CD4-positive, CD25-positive, alpha-beta regulatory T cell (primary cell): ENCODE results near the gene CACNA1H. TPM values are rescaled to one million over a fixed set of nuclear protein-coding genes. Genes with fewer than 3 reads are reported as not detected.
"Not testable (repeated sequence)": the region's sequence is repeated elsewhere in the genome, so short reads cannot be mapped to it uniquely, and the experiment has no call there.

ENCODE experiments used
- ATAC-seq, 2 donors: fragments of 150-1000 bp; cut with Tn5 transposase; one replicate each; pipeline ENCODE4 v1.10.0; 2021; ENCODE audit warnings: low read depth in 2 of 2, moderate number of reproducible peaks in 2 of 2, moderate library complexity in 1 of 2
- DNase-seq, 3 donors: peaks; one replicate each; pipeline versions ENCODE4 v3.0.0 to v3.0.0-alpha.2; 2012 to 2022; ENCODE audit warnings: mixed read lengths in 1 of 3
- H3K27ac ChIP-seq: one replicate; pipeline ENCODE4 v1.7.0; 2013; ENCODE audit warnings: mild to moderate bottlenecking, low read length; ENCODE audit not compliant: insufficient read depth, poor library complexity, severe bottlenecking
- H3K27me3 ChIP-seq: one replicate; pipeline ENCODE4 v1.7.0; 2013; ENCODE audit warnings: low read length; ENCODE audit not compliant: control insufficient read depth, insufficient read depth
- H3K36me3 ChIP-seq: one replicate; pipeline ENCODE4 v1.7.0; 2013; ENCODE audit warnings: mild to moderate bottlenecking, low read length, moderate library complexity; ENCODE audit not compliant: control insufficient read depth, insufficient read depth
- H3K4me1 ChIP-seq: 2 replicates; pipeline ENCODE4 v1.7.0; 2013; ENCODE audit warnings: mild to moderate bottlenecking, low read length; ENCODE audit not compliant: insufficient read depth, control insufficient read depth, poor library complexity, severe bottlenecking
- H3K4me3 ChIP-seq: one replicate; pipeline ENCODE4 v1.7.0; 2013; ENCODE audit warnings: low read depth, mild to moderate bottlenecking, low read length, moderate library complexity
- H3K9me3 ChIP-seq, 2 experiments: 1 replicate in 1 of 2; 2 replicates in 1 of 2; pipeline ENCODE4 v1.7.0; 2013; ENCODE audit warnings: low read length in 2 of 2, mild to moderate bottlenecking in 1 of 2, moderate library complexity in 1 of 2; ENCODE audit not compliant: control insufficient read depth in 2 of 2
- H3K27ac Mint-ChIP-seq, 3 donors: one replicate each; pipeline ENCODE4 v1.8.0; 2020 to 2022; ENCODE audit warnings: mild to moderate bottlenecking in 3 of 3, mixed read lengths in 3 of 3, moderate library complexity in 2 of 3
- H3K27me3 Mint-ChIP-seq: one replicate; pipeline ENCODE4 v1.8.0; 2022; ENCODE audit warnings: mild to moderate bottlenecking, mixed read lengths
- H3K36me3 Mint-ChIP-seq: one replicate; pipeline ENCODE4 v1.8.0; 2020; ENCODE audit warnings: mixed read lengths
- H3K4me1 Mint-ChIP-seq, 4 donors: one replicate each; pipeline ENCODE4 v1.8.0; 2020 to 2022; ENCODE audit warnings: mixed read lengths in 4 of 4, mild to moderate bottlenecking in 1 of 4
- H3K4me3 Mint-ChIP-seq, 4 donors: one replicate each; pipeline ENCODE4 v1.8.0; 2020 to 2022; ENCODE audit warnings: mild to moderate bottlenecking in 4 of 4, mixed read lengths in 4 of 4, moderate library complexity in 3 of 4
- H3K9me3 Mint-ChIP-seq, 7 donors: one replicate each; pipeline ENCODE4 v1.8.0; 2020 to 2022; ENCODE audit warnings: mixed read lengths in 7 of 7, mild to moderate bottlenecking in 3 of 7, moderate library complexity in 2 of 7
- polyA plus RNA-seq, 4 donors: library from polyadenylated mRNA; unstranded; fragments of 300-500 nt; fragmentation: Illumina TruSeq; gene quantifications; one replicate each; pipeline ENCODE4 v1.2.3, GENCODE V29; 2021
- total RNA-seq: library from RNA; stranded (reverse); gene quantifications from one replicate; pipeline ENCODE4 v1.2.3, GENCODE V29; 2022

Gene CACNA1H
- total and polyA plus RNA-seq, 5 donors from 2014 or later, result 0.37 to 4.2 (median 0.50) TPM; not detected in 1

DNA sequence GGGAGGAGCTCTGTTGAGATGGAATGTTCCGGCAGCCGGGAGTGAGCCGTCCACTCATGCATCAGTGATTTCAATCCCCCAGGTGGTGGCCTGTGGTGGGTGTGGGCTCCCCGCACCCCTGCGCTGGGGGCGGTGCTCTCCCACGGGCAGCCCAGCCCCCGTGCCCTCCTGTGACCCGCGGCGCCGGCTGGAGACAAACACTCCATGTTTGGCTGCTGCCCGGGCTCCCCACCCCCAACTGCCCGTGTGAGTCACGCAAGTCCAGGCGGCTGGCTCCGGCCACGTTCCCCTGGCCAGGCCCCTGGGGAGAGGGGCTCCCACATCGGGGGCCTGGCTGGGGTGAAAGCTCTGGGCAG is 29.4 kb downstream of the CACNA1H start:
- Mint-ChIP-seq H3K9me3 (peaks cover 0 to 1% (median 0%) of the 10 kb centered on the region in 7 donors), H3K4me1 (no peaks in the 10 kb centered on the region), H3K4me3 (no peak overlapping the region), H3K36me3 (no peaks in the 10 kb centered on the region), H3K27me3 (no peaks in the 10 kb centered on the region), H3K27ac (no peak overlapping the region)
- ATAC-seq, result no peak
- no peaks in the 10 kb centered on the region for H3K4me1 ChIP-seq
- DNase-seq, result no peak
- no peaks in the 10 kb centered on the region for H3K27me3 ChIP-seq
- H3K4me3 ChIP-seq, result no peak overlapping the region
- no peaks in the 10 kb centered on the region for H3K9me3 ChIP-seq
- no peak overlapping the region for H3K27ac ChIP-seq
- H3K36me3 ChIP-seq, result no peaks in the 10 kb centered on the region

DNA sequence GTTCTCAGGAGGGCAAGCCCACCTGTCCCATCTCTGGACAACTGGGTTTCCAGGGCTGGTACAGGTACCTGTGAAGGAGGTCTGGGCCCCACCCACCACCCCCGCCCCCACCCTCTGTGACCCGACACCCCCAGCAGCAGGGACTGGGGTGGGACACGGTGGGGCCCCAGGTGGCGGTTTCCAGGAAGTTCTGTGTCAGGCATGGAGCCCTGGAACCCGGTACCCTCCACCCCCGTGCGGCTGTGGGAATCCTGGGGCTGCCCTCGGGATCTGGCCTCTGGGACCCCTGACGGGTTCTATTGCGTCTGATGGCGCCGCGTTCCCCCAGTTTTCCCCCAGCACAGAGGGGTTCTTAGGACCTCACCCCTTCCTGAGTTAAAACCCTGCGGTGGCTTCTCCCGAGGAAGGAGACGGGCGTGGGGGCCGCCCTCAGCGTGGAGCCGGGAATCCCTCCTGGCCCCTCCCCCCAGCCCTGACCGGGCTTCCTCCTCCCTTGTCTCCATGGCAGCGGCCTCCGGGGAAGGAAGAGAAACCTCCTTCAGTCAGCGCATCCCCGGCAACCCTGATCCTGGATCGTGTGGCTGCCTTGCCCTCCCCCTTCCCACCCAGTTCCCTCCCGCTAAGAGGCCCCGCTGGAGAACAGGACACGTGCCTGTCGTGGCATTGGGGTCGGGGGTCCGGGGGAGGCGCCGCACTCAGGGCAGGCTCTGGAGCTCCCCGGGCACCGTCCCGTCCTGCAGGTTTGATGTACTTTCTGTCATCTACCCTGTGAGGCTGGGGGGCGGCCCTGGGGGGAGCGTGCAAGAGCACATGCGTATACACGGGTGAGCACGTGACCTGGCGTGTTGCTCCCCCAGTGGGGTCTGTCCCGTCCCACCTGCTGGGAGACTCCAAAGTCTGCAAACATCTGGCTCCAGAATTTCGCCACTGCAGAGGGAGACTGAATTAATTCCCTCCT is 30.3 kb downstream of the CACNA1H start:
- no peak for ATAC-seq
- Histone ChIP-seq H3K4me3 (no peak overlapping the region), H3K27ac (no peak overlapping the region), H3K4me1 (no peaks in the 10 kb centered on the region), H3K9me3 (no peaks in the 10 kb centered on the region), H3K36me3 (no peaks in the 10 kb centered on the region), H3K27me3 (no peaks in the 10 kb centered on the region)
- DNase-seq, result no peak
- Mint-ChIP-seq H3K4me1 (no peaks in the 10 kb centered on the region), H3K27me3 (no peaks in the 10 kb centered on the region), H3K27ac (no peak overlapping the region), H3K9me3 (peaks cover 0 to 1% (median 0%) of the 10 kb centered on the region in 7 donors), H3K36me3 (no peaks in the 10 kb centered on the region), H3K4me3 (no peak overlapping the region)

GRCh38 chr16:1184156-1184868 is 31.4 kb downstream of the CACNA1H start:
- H3K27ac ChIP-seq, result no peak overlapping the region

DNA sequence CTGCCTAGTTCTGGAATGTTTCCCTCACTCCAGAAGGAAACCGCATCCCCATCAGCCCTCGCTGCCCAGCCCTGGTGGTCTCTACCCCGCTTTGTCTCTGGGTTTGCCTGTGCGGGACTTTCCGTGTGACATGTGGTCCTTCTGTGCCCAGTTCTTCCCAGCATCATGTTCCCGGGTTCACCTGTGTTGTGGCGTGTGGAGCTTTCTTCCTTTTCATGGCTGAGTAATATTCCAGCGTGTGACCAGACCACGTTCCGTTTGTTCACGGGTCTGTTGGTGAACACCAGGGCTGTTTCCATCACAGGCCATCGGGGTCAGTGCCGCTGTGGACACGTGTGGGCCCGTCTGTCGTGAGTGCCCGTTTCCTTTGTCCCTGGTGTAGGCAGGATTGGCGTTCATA is 32.1 kb downstream of the CACNA1H start:
- Mint-ChIP-seq H3K27ac (no peak overlapping the region), H3K36me3 (no peaks in the 10 kb centered on the region), H3K4me3 (no peak overlapping the region), H3K27me3 (no peaks in the 10 kb centered on the region), H3K4me1 (no peaks in the 10 kb centered on the region), H3K9me3 (peaks cover 0 to 1% (median 0%) of the 10 kb centered on the region in 7 donors)
- no peak for DNase-seq
- Histone ChIP-seq H3K9me3 (no peaks in the 10 kb centered on the region), H3K4me1 (no peaks in the 10 kb centered on the region), H3K27me3 (no peaks in the 10 kb centered on the region), H3K27ac (no peak overlapping the region), H3K36me3 (no peaks in the 10 kb centered on the region), H3K4me3 (no peak overlapping the region)
- ATAC-seq, result no peak

More at GRCh38 chr16:1184156-1184868, 31.4 kb downstream of the CACNA1H start:
- Mint-ChIP-seq H3K36me3 (no peaks in the 10 kb centered on the region), H3K27ac (no peak overlapping the region), H3K4me1 (no peaks in the 10 kb centered on the region), H3K9me3 (peaks cover 0 to 1% (median 0%) of the 10 kb centered on the region in 7 donors), H3K4me3 (no peak overlapping the region), H3K27me3 (no peaks in the 10 kb centered on the region)
- H3K9me3 ChIP-seq, result no peaks in the 10 kb centered on the region
- no peaks in the 10 kb centered on the region for H3K4me1 ChIP-seq
- H3K36me3 ChIP-seq, result no peaks in the 10 kb centered on the region
- ATAC-seq (no peak), DNase-seq (no peak)
- H3K4me3 ChIP-seq, result no peak overlapping the region
- H3K27me3 ChIP-seq, result no peaks in the 10 kb centered on the region

DNA sequence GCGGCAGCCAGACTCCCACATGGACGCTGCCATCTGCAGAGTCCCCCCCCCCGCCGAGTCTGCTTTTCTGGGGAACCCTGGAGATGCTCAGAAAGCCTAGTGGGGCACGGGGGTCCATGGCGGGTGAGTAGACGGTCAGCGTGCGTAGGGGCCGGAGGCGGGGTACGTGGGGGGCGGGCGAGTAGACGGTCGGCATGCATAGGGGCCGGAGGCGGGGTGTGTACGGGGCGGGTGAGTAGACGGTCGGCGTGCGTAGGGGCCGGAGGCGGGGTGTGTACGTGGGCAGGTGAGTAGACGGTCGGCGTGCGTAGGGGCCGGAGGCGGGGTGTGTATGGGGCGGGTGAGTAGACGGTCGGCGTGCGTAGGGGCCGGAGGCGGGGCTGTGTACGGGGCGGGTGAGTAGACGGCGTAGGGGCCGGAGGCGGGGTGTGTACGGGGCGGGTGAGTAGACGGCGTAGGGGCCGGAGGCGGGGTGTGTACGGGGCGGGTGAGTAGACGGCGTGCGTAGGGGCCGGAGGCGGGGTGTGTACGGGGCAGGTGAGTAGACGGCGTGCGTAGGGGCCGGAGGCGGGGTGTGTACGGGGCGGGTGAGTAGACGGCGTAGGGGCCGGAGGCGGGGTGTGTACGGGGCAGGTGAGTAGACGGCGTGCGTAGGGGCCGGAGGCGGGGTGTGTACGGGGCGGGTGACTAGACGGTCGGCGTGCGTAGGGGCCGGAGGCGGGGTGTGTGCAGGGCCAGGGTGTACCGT is 32.7 kb downstream of the CACNA1H start:
- H3K27me3 ChIP-seq, DNase-seq, H3K4me3 Mint-ChIP-seq, H3K36me3 Mint-ChIP-seq, H3K27me3 Mint-ChIP-seq, H3K27ac Mint-ChIP-seq, H3K9me3 ChIP-seq, H3K27ac ChIP-seq, H3K4me3 ChIP-seq, H3K4me1 ChIP-seq, ATAC-seq, H3K9me3 Mint-ChIP-seq, H3K36me3 ChIP-seq, H3K4me1 Mint-ChIP-seq: not testable (repeated sequence)

GRCh38 chr16:1188432-1189189 is 35.7 kb downstream of the CACNA1H start:
- no peaks in the 10 kb centered on the region for H3K36me3 ChIP-seq
- H3K27ac ChIP-seq, result no peak overlapping the region
- H3K36me3 Mint-ChIP-seq, result no peaks in the 10 kb centered on the region
- no peaks in the 10 kb centered on the region for H3K4me1 ChIP-seq
- DNase-seq, result peak; percentile 13 to 40 (median 13)
- H3K9me3 ChIP-seq, result no peaks in the 10 kb centered on the region
- no peak overlapping the region for H3K4me3 ChIP-seq
- no peak for ATAC-seq
- no peaks in the 10 kb centered on the region for H3K4me1 Mint-ChIP-seq
- H3K27me3 Mint-ChIP-seq, result peaks cover 4% of the 10 kb centered on the region
- H3K27me3 ChIP-seq, result no peaks in the 10 kb centered on the region
- peak overlapping the region in 1 of 3 donors; percentile 26 for H3K27ac Mint-ChIP-seq
- peaks cover 0 to 1% (median 0%) of the 10 kb centered on the region in 7 donors for H3K9me3 Mint-ChIP-seq
- H3K4me3 Mint-ChIP-seq, result no peak overlapping the region

GRCh38 chr16:1189455-1189854 is 36.5 kb downstream of the CACNA1H start:
- DNase-seq (no peak), ATAC-seq (no peak)
- no peak overlapping the region for H3K27ac Mint-ChIP-seq
- H3K36me3 Mint-ChIP-seq, result no peaks in the 10 kb centered on the region
- peaks cover 4% of the 10 kb centered on the region for H3K27me3 Mint-ChIP-seq
- no peaks in the 10 kb centered on the region for H3K4me1 Mint-ChIP-seq
- Histone ChIP-seq H3K36me3 (no peaks in the 10 kb centered on the region), H3K27ac (no peak overlapping the region), H3K9me3 (no peaks in the 10 kb centered on the region), H3K4me3 (no peak overlapping the region), H3K4me1 (no peaks in the 10 kb centered on the region), H3K27me3 (no peaks in the 10 kb centered on the region)
- peaks cover 0 to 1% (median 0%) of the 10 kb centered on the region in 7 donors for H3K9me3 Mint-ChIP-seq
- H3K4me3 Mint-ChIP-seq, result no peak overlapping the region
